GM04504 (cell line): Measurements from ENCODE around the gene RNF135.
"Not testable (repeated sequence)": the region's sequence is repeated elsewhere in the genome, so short reads cannot be mapped to it uniquely, and the experiment has no call there.

Experiments
- DNase-seq: peaks from one replicate; pipeline ENCODE4 v3.0.0-alpha.2; 2012; ENCODE audit warnings: low read depth

RNF135 gene

DNA sequence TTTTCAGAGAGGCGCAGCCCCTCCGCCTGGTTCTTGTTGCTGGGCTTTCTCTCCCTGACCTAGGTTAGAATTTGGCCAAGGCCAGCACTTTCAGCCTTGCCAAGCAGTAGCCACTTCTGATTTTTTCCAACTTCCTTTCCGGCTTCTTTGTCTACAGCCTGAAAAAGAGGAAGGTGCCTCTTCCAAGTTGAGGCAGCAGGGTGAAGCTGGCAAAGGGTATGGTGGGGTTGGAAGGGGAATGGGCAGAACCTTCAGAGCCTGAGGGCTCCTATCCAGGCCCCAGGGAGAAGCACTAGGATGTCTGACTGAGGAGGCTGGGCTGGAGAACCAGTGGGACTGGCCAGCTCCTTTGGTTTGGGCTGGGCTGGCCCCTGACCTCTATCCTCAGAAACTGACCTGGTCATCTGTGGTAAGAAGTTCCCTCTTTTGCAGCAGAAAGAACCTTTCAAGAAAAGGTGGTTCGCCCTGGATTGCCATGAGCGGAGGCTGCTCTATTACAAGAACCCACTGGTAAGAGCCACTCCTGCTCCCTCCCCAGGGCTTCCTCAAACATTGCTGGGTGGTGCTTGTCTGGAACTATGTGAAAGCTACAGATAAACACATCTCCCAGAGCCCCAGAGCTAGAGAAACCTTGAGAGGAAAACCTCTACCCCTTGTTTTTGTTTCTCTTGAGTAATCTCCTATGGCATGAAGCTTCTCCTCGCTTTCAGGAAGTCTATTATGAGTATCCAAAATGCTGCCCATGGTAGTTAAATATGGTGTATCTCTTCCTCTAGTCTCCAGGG lies 16.6 kb upstream of the RNF135 start:
- DNase-seq, result no peak

DNA sequence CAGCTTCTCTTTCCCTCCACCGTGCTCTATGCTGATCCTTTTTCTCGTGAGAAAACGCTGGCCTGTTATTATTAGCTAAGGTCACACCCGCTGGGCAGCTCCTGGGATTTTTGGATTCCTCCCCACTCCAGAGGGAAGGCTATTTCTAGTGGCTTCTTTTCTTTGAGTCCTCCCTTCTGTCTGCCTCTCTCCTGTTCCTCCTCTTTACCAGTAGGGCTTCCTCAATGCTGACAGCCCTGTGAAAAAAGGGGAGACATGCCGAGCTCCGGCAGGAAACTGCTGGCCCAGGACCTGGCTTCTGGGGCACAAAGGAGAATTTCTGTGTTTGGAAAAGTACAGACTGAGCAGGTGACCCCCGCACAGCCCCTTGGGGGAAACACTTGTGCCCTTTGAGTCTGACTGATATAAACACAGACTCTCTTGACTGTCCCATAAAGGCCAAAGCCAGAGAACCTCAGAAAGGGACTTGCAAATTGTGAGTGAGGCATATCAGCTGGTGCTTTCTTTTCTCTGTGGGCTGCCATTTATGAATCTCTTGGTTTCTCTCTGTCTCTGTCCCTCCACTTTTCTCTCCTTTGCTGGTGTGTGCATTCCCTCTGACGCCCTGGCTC lies 14.0 kb upstream of the RNF135 start:
- no peak for DNase-seq

DNA sequence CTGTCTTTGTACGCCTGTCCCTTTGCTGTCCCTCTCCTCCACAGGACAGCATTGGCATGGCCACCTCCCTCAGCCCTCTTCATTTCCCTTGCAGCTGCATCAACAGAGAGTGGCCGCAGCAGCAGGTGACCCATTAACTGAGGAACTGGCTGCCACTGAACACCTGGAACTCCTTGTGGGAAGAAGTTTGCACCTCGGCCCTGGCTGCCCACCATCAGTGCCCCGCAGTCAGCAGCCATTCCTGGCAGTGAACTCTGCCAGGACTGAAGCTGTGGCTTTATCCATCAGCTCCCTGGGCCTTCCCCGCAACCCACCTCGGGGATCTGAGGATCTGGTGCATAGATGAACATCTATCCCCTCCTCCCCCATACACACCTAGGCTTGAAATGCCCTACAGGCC lies 13.1 kb upstream of the RNF135 start:
- no peak for DNase-seq

DNA sequence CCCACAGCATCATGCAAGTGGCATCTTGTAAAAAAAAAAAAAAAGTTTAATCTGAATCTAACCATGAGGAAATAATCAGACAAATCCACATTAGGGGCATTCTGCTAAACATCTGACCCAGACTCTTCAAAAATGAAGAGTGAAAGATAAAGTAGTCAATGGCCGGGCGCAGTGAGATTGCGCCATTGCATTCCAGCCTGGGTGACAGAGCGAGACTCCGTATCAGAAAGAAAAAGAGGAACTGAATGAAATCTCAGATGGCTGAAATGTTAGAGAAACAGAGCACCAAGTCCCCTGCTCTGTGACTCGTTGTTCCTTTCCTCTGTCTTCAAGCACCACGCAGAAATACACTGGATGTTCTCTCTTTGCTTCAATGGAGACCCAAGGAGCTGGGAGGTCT lies 12.7 kb upstream of the RNF135 start:
- DNase-seq, result no peak

DNA sequence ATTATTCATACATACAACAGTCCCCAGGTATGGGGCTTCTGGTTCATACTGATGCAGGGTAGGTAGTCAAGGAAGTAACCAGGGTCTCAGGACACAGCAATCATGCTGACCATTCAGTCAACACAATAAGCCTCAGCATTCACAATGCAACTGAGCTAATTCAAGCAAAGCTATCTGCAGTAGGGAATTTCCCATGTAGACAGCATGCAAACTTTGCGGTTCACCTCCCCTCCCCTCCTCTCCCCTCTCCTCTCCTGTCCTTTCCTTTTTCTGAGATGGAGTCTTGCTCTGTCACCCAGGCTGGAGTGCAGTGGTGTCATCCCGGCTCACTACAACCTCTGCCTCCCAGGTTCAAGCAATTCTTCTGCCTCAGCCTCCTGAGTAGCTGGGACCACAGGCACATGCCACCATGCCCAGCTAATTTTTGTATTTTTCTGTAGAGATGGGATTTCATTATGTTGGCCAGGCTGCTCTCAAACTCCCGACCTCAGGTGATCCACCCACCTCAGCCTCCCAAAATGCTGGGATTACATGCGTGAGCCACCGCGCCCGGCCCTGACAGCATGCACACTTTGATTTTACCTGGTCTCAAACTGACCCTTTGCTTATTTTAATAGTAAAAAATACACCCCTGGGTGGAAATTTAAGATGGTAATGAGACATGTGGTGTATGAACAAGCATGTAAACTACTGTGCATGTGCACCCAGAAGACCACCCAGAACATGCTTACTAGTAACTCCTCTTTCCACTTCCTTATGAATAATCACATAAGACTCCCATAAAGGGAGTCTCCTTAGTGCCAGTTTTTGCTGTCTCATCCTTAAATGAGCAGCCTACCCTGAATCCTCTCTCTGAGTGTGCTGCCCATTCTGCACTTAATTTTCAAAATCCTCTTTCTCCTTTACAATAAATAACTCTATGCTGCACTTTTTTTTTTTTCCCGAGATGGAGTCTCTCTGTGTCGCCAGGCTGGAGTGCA lies 9.3 kb upstream of the RNF135 start:
- no peak for DNase-seq

DNA sequence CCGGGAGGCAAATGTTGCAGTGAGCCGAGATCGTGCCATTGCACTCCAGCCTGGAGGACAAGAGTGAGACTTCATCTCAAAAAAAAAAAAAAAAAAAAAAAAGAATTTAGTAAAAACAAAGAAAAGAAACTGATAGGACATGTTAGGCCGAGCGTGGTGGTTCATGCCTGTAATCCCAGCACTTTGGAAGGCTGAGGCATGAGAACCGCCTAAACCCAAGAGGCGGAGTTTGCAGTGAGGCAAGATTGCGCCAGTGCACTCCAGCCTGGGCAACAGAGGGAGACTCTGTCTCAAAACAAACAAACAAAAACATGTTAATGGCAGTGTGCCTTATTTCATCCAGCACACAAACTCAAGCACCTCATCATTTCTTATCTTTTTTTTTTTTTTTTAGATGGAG lies 6.5 kb upstream of the RNF135 start:
- DNase-seq, result not testable (repeated sequence)

DNA sequence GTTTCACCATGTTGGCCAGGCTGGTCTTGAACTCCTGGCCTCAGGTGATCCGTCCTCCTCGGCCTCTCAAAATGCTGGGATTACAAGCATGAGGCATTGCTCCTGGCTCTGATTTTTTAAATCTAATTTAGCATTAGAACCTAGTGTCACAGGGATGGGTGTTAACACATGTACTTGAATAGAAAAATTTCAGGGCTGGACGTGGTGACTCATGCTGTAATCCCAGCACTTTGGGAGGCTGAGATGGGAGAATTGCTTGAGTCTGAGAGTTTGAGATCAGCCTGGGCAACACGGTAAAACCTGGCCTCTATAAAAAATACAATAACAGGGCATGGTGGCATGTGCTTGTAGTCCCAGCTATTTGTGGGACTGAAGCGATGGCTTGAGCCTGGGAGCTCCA lies 6.0 kb upstream of the RNF135 start:
- no peak for DNase-seq

DNA sequence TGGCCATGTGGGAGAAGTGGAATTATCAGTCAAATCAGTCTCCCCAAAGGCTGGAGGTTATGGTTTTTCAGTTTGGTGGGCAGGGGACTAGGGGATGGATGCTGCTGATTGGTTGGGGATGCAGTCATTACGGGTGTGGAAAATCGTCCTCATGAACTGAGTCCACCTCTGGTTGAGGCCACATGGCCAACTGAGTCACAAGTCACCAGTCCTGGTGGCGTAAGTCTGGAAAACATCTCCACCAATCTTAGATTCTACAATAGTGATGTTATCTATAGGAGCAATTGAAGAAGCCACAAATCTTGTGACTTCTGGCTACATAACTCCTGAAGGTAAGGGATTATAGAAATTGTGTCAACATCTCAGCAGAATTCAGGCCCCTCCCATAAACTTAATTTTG lies 5.2 kb upstream of the RNF135 start:
- DNase-seq, result no peak

DNA sequence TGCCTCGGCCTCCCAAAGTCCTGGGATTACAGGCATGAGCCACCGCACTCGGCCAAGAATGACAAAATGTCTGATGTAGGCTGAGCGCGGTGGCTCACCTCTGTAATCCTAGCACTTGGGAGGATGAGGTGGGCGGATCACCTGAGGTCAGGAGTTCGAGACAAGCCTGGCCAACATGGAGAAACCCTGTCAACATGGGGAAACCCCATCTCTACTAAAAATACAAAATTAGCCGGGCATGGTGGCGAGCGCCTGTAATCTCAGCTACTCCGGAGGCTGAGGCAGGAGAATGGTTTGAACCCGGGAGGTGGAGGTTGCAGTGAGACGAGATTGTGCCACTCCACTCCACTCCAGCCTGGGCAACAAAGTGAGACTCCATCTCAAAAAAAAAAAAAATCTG lies 2.9 kb upstream of the RNF135 start:
- not testable (repeated sequence) for DNase-seq

DNA sequence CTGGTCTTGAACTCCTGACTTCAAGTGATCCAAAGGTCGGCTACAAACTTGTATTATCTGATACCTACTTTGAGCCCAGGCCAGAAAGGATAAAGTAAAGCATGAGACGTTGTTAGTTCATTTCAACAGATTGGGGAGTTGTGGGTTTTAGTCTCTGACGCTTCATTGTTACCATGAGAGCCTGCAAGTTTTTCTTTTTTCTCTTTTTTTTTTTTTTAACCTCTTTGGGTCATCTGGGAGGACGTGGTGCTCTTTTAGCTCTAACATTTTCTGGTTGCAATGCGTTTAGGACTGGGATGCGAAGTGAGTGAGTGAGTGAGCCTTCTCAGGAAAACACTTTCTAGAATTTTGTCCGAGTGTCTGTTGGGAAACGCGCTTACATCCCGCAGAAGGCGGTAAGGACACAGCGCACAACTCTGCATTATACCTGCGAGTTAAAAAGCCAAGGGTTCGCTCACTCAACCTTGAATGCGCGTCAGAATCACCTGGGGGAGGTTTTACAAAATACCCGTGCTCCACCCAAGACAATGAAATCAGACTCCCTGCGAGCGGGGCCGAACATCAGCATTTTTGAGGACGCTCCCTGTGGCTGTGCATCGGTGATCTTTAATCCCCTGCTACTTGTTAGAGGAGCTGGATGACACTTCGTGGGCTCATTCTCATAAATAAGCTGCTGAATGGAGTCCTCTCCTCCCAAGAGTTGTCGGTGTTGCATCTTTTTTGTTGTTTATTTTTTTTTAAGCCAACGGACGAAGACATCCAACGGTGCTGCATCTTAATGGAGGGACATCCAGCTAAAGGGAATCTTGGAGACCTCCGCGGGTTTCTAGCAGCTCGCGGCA lies 629 bp upstream of the RNF135 start:
- no peak for DNase-seq

DNA sequence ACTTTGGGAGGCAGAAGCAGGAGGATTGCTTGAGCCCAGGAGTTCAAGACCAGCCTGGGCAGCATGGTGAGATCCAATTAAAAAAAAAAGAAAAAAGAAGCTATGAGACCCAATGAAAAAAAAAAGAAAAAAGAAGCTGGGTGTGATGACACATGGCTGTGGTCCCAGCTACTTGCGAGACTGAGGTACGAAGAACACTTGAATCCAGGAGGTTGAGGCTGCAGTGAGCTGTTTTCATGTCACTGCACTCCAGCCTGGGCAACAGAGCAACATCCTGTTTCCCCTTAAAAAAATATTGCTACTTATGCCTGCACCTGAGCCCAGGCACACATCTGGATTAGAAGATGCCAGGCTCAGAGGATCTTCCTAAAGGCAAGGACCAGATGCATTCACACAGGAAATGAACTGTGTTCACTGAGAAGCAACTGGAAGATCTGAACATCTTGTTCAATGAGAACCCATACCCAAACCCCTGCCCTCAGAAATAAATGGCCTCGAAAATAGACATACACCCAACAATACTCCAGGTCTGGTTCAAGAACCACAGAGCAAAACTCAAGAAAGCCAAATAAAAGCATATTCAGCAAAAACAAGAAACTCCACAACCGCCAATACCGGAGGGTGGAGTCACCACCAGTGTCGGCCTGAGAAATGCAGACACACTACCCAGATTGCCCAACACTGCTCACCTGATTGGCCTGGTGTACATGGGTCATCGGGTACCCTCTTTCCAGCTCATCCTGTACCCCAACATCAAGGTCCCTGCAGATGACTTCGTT lies 4.4 kb downstream of the RNF135 start:
- DNase-seq, result no peak

DNA sequence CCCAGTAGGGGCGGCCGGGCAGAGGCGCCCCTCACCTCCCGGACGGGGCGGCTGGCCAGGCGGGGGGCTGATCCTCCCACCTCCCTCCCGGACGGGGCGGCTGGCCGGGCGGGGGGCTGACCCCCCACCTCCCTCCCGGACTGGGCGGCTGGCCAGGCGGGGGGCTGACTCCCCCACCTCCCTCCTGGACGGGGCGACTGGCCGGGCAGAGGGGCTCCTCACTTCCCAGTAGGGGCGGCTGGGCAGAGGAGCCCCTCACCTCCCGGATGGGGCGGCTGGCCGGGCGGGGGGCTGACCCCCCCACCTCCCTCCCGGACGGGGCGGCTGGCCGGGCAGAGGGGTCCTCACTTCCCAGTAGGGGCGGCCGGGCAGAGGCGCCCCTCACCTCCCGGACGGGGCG lies 9.1 kb downstream of the RNF135 start:
- DNase-seq, result not testable (repeated sequence)

DNA sequence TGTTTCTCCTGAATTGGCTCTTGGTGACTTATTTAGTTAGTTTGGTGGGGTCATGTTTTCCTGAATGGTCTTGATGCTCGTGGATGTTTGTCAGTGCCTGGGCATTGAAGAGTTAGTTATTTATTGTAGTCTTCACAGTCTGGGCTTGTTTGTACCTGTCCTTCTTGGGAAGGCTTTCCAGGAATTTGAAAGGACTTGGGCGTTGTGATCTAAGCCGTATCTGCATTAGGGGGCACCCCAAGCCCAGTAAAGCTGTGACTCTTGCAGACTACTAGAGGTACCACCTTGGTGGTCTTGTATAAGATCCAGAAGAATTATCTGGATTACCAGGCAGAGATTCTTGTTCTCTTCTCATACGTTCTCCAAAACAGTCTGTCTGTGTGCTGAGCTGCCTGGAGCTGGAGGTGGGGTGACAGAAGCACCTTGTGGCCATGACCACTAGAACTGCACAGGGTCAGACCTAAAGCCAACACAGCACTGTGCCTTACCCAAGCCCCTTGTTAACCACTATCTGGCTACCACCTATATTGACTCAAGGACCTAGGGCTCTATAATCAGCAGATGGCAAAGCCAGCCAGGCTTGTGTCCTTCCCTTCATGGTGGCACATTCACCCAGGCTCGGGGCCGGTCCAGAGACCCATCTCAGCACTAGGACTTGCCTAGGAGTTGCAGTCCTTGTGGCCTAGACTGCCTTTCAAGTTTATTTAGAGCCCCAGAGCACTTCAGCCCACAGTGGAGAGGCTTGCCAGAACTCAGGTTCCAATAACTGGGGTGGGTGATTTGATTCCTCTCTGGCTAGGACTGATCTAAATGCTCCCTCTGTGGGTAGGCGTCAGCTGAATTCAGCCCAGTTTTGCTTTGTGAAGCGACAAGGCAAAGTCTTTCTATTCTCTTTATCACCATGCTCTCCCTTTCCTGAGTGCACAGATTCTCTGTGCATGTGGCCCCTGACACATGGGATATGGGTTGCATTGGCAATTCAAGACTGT lies 11.0 kb downstream of the RNF135 start:
- DNase-seq, result no peak

DNA sequence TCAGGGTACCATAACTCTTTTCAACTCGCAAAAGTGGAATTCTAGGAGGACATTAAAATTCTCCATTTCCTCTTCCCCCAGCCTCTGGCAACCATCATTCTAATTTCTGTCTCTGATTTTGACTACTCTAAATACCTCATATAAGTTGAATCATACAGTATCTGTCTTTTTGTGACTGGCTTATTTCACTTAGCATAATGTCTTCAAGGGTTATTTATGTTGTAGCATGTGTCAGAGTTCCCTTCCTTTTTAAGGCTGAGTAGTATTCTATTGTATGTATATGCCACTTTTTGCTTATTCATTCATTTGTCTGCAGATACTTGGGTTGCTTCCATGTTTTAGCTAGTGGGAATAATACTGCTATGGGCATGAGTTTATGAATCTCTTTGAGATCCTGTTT lies 12.0 kb downstream of the RNF135 start:
- no peak for DNase-seq

DNA sequence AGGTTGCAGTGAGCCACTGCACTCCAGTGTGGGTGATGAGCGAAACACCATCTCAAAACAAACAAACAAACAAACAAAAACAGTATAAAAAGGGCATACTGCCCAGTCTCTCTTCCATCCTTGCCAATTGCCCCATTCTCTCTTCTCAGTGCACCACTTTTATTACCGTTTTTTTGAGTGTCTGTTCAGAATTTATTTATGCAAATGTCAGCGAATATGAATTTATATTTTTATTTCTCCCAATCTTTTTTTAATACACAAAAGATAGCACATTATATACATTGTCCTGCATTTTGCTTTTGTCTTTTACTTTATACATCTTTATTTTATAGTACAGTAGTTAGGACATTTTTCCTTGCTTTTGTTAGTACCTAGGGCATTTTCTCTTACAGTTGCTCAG lies 19.6 kb downstream of the RNF135 start:
- DNase-seq, result no peak

DNA sequence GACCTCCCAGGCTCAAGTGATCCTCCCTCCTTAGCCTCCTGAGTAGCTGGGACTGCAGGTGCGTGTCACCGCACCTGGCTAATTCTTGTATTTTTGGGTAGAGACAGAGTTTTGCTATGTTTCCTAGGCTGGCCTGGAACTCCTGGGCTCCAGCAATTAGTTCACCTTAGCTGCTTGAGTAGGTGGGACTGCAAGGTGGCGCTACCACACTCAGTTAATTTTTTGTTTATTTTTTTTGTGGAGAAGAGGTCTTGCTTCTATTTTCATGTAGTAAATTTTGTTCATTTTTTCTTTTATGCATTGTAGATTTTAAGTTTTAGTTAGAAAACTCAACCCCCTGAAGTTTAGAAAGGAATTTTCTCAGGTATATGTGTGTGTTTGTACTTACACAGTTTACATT lies 21.7 kb downstream of the RNF135 start:
- no peak for DNase-seq

DNA sequence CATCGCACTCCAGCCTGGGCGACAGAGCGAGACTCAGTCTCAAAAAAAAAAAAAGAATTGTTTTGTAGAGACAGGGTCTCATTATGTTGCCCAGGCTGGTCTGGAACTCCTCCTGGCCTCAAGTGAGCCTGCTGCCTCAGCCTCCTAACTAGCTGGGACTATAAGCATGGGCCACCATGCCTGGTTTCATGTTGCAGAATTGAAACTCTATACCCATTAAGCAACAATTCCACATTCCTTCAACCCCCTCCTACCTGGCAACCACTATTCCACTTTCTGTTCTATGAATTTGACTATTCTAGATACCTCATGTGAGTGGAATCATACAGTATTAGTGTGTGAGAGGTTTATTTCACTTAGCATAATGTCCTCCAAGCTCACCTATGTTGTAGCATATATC lies 24.5 kb downstream of the RNF135 start:
- no peak for DNase-seq

DNA sequence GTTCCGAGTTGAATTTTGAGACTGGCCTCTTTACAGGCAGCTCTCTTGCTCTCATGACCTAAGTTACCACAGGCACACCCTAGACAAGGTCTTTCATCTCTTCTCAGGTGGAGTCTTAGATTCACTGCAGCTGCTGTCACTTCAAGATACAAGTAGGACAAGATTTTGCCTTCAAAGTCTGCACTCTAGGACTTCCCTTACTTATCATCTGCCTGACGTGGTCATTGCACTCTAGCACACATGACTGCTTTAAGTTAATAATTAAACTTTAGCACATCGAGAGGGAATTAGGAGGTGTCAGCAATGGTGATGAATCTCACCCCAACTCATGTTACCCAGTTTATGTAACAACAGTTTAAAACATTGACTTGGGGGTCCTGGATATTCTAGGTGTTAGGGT lies 25.6 kb downstream of the RNF135 start:
- no peak for DNase-seq

DNA sequence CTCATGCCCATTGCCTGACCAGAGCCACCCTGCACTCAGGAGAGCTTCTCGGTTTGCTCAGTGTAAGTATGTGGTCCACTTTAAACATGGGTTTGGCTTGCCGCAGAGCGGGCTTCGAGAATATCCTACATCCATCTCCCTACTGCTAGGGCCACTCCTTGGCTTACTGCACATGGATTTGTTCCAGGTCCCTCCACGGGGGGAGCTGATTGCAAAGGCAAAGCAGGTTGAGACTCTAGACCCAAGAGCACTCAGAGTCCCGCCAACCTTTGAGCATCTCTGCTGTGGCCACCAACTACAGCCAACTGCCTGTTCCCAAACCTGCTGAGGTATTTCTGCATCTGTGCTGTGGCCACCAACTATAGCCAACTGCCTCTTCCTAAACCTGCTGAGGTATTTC lies 26.4 kb downstream of the RNF135 start:
- DNase-seq, result no peak

DNA sequence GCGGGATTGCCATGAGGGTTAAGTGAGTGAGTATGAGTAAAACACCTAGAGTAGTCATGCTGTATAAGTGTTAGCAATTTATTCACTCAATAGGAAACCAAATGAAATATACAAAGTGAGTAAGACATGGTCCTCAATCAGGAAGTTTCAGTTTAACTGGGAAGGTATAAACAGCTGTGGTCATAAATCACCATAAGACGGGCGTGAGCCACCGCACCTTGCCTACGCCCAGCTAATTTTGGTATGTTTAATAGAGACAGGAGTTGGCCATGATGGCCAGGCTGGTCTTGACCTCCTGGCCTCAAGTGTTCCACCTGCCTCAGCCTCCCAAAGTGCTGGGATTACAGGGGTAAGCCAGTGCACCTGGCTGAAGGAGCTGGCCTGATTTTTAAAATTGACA lies 27.0 kb downstream of the RNF135 start:
- DNase-seq, result no peak
